Heart left ventricle (tissue), 13 donors: ENCODE results near the gene RTL10.

ENCODE experiments used
- CTCF ChIP-seq, 12 donors: fragments of 200-600 bp; sonication (generic) in 4 of 12; IDR thresholded peaks; one replicate each; pipeline versions ENCODE4 v1.5.0 to v1.8.0; 2018 to 2022; ENCODE audit warnings: antibody characterized with exemption in 12 of 12, mild to moderate bottlenecking in 5 of 12
- POLR2A ChIP-seq, 2 donors: fragments of 450-650 bp; IDR thresholded peaks; one replicate each; pipeline ENCODE4 v1.6.1; 2017; ENCODE audit warnings: antibody characterized with exemption in 2 of 2, mild to moderate bottlenecking in 2 of 2, moderate library complexity in 2 of 2
- donor health status: ischemic (EF 13 %, LVEDD 7.1; RV severe dilation, severe dysfunction).
- donor health status: DM: no; HTN: yes; CAD: no.
- donor health status: DM: no; HTN: no; CAD: no.
- donor health status: ischemic (EF 25% LVEDD 6.9; RV normal size, moderate dysfunction).
- donor health status: ischemic (EF 25% LVEDD 5.7; RV mildly dilated, moderate dysfunction).
- donor health status: ischemic (EF 35%, LVEDD 5.7; RV mildly dilated, moderate dysfunction).
- donor health status: nonischemic (EF 11% LVEDD 7.7; RV severe dilation, severe dysfunction).
- donor health status: DM: yes; HTN: yes; CAD: no.
- donor health status: PGD.
- donor health status: ischemic (EF 29% LVEDD 5.4; RV normal size, mild dysfunction).
- donor health status: nonischemic (EF 23%, LVEDD 6.1; RV moderate dilation, normal function).

GRCh38 chr22:19866665-19867009, 12.0 kb upstream of the RTL10 start:
- no peak for TF ChIP-seq POLR2A (IDR thresholded peaks at IDR 0.05)
- no peak for TF ChIP-seq CTCF (IDR thresholded peaks at IDR 0.05)
